Liver (tissue), 9 donors: ENCODE measurements around the gene MEGF11. TPM values are rescaled to one million over a fixed set of nuclear protein-coding genes. Genes with fewer than 3 reads are reported as not detected.

Experiments used
- DNase-seq: peaks from one replicate; pipeline ENCODE4 v3.0.0-alpha.2; 2017; ENCODE audit warnings: low spot score
- H3K27ac ChIP-seq, 2 donors: one replicate each; pipeline ENCODE4 v1.7.0; 2013; ENCODE audit warnings: inconsistent platforms in 2 of 2, low read length in 2 of 2, control low read depth in 1 of 2, low read depth in 1 of 2, mild to moderate bottlenecking in 1 of 2
- H3K27me3 ChIP-seq, 4 donors: one replicate each; pipeline versions ENCODE4 v1.6.1 to v1.7.0; 2013; ENCODE audit warnings: low read length in 3 of 4, inconsistent platforms in 1 of 4, mild to moderate bottlenecking in 1 of 4, moderate library complexity in 1 of 4; ENCODE audit not compliant: control insufficient read depth in 4 of 4, insufficient read depth in 4 of 4
- H3K36me3 ChIP-seq, 4 donors: one replicate each; pipeline versions ENCODE4 v1.6.1 to v1.7.0; 2013; ENCODE audit warnings: low read length in 3 of 4, mild to moderate bottlenecking in 3 of 4, low read depth in 1 of 4, moderate library complexity in 1 of 4; ENCODE audit not compliant: control insufficient read depth in 4 of 4, insufficient read depth in 3 of 4
- H3K4me1 ChIP-seq, 4 donors: one replicate each; pipeline versions ENCODE4 v1.6.1 to v1.7.0; 2013; ENCODE audit warnings: low read length in 3 of 4, mild to moderate bottlenecking in 3 of 4, moderate library complexity in 1 of 4; ENCODE audit not compliant: control insufficient read depth in 4 of 4, insufficient read depth in 4 of 4
- H3K4me3 ChIP-seq, 3 donors: one replicate each; pipeline versions ENCODE4 v1.6.1 to v1.7.0; 2013; ENCODE audit warnings: low read length in 3 of 3, control low read depth in 1 of 3, low read depth in 1 of 3, mild to moderate bottlenecking in 1 of 3
- H3K9ac ChIP-seq, 2 donors: one replicate each; pipeline ENCODE4 v1.7.0; 2013; ENCODE audit warnings: low read length in 2 of 2, mild to moderate bottlenecking in 2 of 2, moderate library complexity in 2 of 2, control low read depth in 1 of 2, low read depth in 1 of 2
- H3K9me3 ChIP-seq, 4 donors: one replicate each; pipeline versions ENCODE4 v1.6.1 to v1.7.0; 2013; ENCODE audit warnings: low read length in 3 of 4; ENCODE audit not compliant: control insufficient read depth in 4 of 4
- EGR1 ChIP-seq, 2 donors: IDR thresholded peaks; 2 replicates each; pipeline ENCODE4 v1.6.1; 2016 to 2018; ENCODE audit warnings: antibody characterized with exemption in 2 of 2, low read depth in 2 of 2
- FOXA1 ChIP-seq: IDR thresholded peaks from 2 replicates; pipeline ENCODE4 v1.6.1; 2016; ENCODE audit warnings: antibody characterized with exemption
- FOXA2 ChIP-seq: IDR thresholded peaks from 2 replicates; pipeline ENCODE4 v1.6.1; 2016; ENCODE audit warnings: antibody characterized with exemption
- GABPA ChIP-seq, 2 donors: IDR thresholded peaks in 1 of 2; conservative IDR thresholded peaks in 1 of 2; 2 replicates each; pipeline ENCODE4 v1.6.1; 2016; ENCODE audit warnings: antibody characterized with exemption in 2 of 2, mild to moderate bottlenecking in 1 of 2, moderate library complexity in 1 of 2
- HNF4A ChIP-seq, 2 donors: conservative IDR thresholded peaks; 2 replicates each; pipeline ENCODE4 v1.6.1; 2016; ENCODE audit warnings: antibody characterized with exemption in 2 of 2, mild to moderate bottlenecking in 2 of 2
- HNF4G ChIP-seq: IDR thresholded peaks from 2 replicates; pipeline ENCODE4 v1.6.1; 2016; ENCODE audit warnings: antibody characterized with exemption
- JUND ChIP-seq, 2 donors: IDR thresholded peaks; 2 replicates each; pipeline ENCODE4 v1.6.1; 2016; ENCODE audit warnings: antibody characterized with exemption in 2 of 2
- RAD21 ChIP-seq, 2 donors: IDR thresholded peaks; 2 replicates each; pipeline ENCODE4 v1.6.1; 2016; ENCODE audit warnings: antibody characterized with exemption in 2 of 2, mild to moderate bottlenecking in 2 of 2
- TAF1 ChIP-seq: conservative IDR thresholded peaks from 2 replicates; pipeline ENCODE4 v1.6.1; 2016; ENCODE audit warnings: antibody characterized with exemption, mild to moderate bottlenecking
- YY1 ChIP-seq: IDR thresholded peaks from 2 replicates; pipeline ENCODE4 v1.6.1; 2016; ENCODE audit warnings: antibody characterized with exemption, mild to moderate bottlenecking
- WGBS: extraction: QIAGEN DNeasy Blood & Tissue Kit; methylation state at CpG from one replicate; pipeline ENCODE4 v1.1.7; 2013; 5-methylcytosine and 5-hydroxymethylcytosine counted together
- polyA plus RNA-seq, 2 donors: library from polyadenylated mRNA; stranded (reverse) in 1 of 2; unstranded in 1 of 2; fragments of 200-250 nt in 1 of 2; fragments of >200 nt in 1 of 2; fragmentation: Nextera tagmentation in 1 of 2; extraction: Ambion mirVana in 1 of 2; gene quantifications; one replicate each; pipeline versions ENCODE4 v1.2.1 to v1.2.3, GENCODE V29; 2013 to 2015
- total RNA-seq, 2 donors: library from RNA; depleted of rRNA; stranded (reverse); fragments of >200 nt; gene quantifications; one replicate each; pipeline ENCODE4 v1.2.3, GENCODE V29; 2014
- TF ChIP-seq, protein P1 (sequence below): IDR thresholded peaks from 2 replicates; pipeline ENCODE4 v1.6.1; 2016; ENCODE audit warnings: antibody characterized with exemption, mild to moderate bottlenecking
- TF ChIP-seq, protein P2 (sequence below): fragments of 150-350 bp; IDR thresholded peaks from 2 replicates; pipeline ENCODE4 v1.5.1; 2017; ENCODE audit warnings: improper control_type of control experiment, low read depth, low read length; ENCODE audit not compliant: missing input control
- TF ChIP-seq, protein P3 (sequence below): IDR thresholded peaks from 2 replicates; pipeline ENCODE4 v1.6.1; 2016; ENCODE audit warnings: antibody characterized with exemption
- TF ChIP-seq, protein P4 (sequence below): IDR thresholded peaks from 2 replicates; pipeline ENCODE4 v1.6.1; 2016; ENCODE audit warnings: antibody characterized with exemption
- donor health status: healthy.
- donor health status: healthy.
- donor health status: healthy.
- donor health status: healthy.
- donor health status: healthy.

The MEGF11 gene
- total and polyA plus RNA-seq, 4 donors: under 0.01 to 0.51 (median 0.03) TPM; not detected in 1

DNA sequence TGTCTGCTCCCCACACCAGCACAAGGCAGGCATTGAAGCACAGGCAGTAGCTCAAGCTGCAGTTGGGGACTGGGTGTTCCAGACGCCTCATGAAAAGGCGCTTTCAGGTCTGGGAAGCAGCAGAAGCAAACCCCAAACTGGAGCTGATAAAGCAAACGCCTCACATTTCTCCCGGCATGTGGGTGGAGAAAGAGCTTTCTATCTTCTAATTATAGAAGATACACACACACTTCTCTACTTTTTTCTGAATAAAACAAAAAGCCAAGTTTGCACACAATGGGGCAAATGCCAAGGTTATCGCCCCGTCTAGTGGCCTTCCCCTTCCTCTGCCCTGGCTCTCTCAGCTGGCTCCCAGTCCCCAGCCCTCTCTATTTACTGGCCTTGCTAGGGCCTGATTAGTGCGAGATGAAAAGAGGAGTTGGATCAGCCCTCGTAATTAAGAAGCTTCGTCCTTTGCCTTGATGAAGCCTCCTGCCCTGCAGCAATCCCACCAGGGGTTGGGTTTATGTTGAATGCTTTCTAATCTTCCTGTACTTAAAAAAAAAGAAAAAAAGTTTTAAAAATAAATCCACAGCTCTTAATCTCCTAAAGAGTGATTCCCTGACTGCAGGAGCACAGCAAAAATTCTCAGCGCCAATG is 120.2 kb downstream of the MEGF11 start:
- Histone ChIP-seq H3K9ac (no peak overlapping the region), H3K36me3 (no peaks in the 10 kb centered on the region), H3K9me3 (no peaks in the 10 kb centered on the region), H3K4me3 (no peak overlapping the region), H3K27me3 (no peaks in the 10 kb centered on the region), H3K4me1 (no peaks in the 10 kb centered on the region), H3K27ac (no peak overlapping the region)
- WGBS: 72% methylated on average over 10 of the region's 10 CpGs
- no peak for DNase-seq
- TF ChIP-seq HNF4A (conservative IDR thresholded peaks at IDR 0.05) (no peak), GABPA (IDR thresholded peaks at IDR 0.05 in 1 of 2, conservative IDR thresholded peaks at IDR 0.05 in 1 of 2) (no peak)

DNA sequence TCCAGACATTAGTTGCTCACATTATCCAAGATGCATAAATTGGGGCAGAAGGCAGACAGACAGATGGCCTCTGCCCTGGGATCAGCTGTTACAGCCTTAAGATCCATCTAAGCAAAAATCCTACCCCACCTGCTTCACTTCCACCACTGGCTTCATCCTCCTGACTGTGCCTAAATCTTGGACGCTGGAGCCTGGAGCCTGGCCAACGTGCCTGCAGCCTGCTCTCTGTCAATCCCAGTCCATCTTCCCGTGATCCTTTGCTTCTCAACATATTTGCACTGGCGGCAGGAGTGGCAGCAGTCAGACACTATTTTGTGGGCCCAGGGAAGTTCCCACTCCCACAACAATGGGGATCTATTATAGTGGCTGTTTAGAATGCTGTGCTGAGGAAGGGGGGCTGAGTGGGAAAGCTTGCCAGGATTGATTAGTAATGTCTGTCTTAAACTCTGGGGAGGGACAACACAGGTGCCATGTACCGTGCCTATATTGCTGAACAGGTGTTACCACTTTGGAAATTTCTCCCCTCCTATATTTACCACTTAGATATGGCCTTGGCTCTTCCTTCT is 121.2 kb downstream of the MEGF11 start:
- H3K36me3 ChIP-seq: no peaks in the 10 kb centered on the region
- H3K4me1 ChIP-seq: no peaks in the 10 kb centered on the region
- 49% methylated on average over 5 of the region's 5 CpGs for WGBS
- no peak overlapping the region for H3K9ac ChIP-seq
- no peaks in the 10 kb centered on the region for H3K9me3 ChIP-seq
- no peak overlapping the region for H3K27ac ChIP-seq
- no peak overlapping the region for H3K4me3 ChIP-seq
- H3K27me3 ChIP-seq: no peaks in the 10 kb centered on the region
- DNase-seq: no peak
- TF ChIP-seq TAF1 (no peak), HNF4A (conservative IDR thresholded peaks at IDR 0.05) (no peak)

DNA sequence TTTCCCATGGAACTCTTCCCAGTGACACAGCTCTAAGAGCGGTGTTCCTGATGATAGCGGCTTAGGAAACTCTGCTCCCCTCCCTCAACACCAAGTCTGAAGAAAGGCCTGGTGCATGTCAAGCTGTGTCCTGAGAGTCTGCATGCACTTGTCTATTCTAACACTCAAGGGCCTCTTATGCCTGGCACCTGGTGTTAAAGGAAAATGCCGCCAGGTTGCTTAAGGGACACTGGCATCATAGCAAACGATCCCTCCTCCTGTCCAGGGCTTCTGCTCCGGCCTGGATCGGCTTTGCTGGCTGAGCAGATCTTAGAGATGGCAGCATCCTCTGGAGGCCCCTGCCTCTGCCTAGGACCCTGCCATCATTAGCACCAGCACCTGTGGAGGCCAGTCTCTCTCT is 121.7 kb downstream of the MEGF11 start:
- H3K4me1 ChIP-seq: no peaks in the 10 kb centered on the region
- H3K4me3 ChIP-seq: no peak overlapping the region
- H3K27ac ChIP-seq: no peak overlapping the region
- H3K36me3 ChIP-seq: no peaks in the 10 kb centered on the region
- TF ChIP-seq FOXA1: no peak
- no peak for TF ChIP-seq RAD21 (IDR thresholded peaks at IDR 0.05)
- no peak for TF ChIP-seq TAF1
- TF ChIP-seq, protein P1, sequence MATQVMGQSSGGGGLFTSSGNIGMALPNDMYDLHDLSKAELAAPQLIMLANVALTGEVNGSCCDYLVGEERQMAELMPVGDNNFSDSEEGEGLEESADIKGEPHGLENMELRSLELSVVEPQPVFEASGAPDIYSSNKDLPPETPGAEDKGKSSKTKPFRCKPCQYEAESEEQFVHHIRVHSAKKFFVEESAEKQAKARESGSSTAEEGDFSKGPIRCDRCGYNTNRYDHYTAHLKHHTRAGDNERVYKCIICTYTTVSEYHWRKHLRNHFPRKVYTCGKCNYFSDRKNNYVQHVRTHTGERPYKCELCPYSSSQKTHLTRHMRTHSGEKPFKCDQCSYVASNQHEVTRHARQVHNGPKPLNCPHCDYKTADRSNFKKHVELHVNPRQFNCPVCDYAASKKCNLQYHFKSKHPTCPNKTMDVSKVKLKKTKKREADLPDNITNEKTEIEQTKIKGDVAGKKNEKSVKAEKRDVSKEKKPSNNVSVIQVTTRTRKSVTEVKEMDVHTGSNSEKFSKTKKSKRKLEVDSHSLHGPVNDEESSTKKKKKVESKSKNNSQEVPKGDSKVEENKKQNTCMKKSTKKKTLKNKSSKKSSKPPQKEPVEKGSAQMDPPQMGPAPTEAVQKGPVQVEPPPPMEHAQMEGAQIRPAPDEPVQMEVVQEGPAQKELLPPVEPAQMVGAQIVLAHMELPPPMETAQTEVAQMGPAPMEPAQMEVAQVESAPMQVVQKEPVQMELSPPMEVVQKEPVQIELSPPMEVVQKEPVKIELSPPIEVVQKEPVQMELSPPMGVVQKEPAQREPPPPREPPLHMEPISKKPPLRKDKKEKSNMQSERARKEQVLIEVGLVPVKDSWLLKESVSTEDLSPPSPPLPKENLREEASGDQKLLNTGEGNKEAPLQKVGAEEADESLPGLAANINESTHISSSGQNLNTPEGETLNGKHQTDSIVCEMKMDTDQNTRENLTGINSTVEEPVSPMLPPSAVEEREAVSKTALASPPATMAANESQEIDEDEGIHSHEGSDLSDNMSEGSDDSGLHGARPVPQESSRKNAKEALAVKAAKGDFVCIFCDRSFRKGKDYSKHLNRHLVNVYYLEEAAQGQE: no peak
- TF ChIP-seq, protein P2, sequence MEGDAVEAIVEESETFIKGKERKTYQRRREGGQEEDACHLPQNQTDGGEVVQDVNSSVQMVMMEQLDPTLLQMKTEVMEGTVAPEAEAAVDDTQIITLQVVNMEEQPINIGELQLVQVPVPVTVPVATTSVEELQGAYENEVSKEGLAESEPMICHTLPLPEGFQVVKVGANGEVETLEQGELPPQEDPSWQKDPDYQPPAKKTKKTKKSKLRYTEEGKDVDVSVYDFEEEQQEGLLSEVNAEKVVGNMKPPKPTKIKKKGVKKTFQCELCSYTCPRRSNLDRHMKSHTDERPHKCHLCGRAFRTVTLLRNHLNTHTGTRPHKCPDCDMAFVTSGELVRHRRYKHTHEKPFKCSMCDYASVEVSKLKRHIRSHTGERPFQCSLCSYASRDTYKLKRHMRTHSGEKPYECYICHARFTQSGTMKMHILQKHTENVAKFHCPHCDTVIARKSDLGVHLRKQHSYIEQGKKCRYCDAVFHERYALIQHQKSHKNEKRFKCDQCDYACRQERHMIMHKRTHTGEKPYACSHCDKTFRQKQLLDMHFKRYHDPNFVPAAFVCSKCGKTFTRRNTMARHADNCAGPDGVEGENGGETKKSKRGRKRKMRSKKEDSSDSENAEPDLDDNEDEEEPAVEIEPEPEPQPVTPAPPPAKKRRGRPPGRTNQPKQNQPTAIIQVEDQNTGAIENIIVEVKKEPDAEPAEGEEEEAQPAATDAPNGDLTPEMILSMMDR: no peak
- no peak for TF ChIP-seq YY1
- no peak for TF ChIP-seq JUND (IDR thresholded peaks at IDR 0.05)
- no peak for TF ChIP-seq FOXA2
- TF ChIP-seq, protein P3, sequence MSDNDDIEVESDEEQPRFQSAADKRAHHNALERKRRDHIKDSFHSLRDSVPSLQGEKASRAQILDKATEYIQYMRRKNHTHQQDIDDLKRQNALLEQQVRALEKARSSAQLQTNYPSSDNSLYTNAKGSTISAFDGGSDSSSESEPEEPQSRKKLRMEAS: no peak
- TF ChIP-seq HNF4G: no peak
- TF ChIP-seq, protein P4, sequence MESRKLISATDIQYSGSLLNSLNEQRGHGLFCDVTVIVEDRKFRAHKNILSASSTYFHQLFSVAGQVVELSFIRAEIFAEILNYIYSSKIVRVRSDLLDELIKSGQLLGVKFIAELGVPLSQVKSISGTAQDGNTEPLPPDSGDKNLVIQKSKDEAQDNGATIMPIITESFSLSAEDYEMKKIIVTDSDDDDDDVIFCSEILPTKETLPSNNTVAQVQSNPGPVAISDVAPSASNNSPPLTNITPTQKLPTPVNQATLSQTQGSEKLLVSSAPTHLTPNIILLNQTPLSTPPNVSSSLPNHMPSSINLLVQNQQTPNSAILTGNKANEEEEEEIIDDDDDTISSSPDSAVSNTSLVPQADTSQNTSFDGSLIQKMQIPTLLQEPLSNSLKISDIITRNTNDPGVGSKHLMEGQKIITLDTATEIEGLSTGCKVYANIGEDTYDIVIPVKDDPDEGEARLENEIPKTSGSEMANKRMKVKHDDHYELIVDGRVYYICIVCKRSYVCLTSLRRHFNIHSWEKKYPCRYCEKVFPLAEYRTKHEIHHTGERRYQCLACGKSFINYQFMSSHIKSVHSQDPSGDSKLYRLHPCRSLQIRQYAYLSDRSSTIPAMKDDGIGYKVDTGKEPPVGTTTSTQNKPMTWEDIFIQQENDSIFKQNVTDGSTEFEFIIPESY: no peak
- TF ChIP-seq HNF4A (conservative IDR thresholded peaks at IDR 0.05): no peak
- TF ChIP-seq GABPA (IDR thresholded peaks at IDR 0.05 in 1 of 2, conservative IDR thresholded peaks at IDR 0.05 in 1 of 2): no peak
- no peak for TF ChIP-seq EGR1 (IDR thresholded peaks at IDR 0.05; ENCODE audit: low read depth in 2 of 2)
- no peak for DNase-seq
- WGBS: 90% methylated on average over 6 of the region's 6 CpGs
- no peaks in the 10 kb centered on the region for H3K9me3 ChIP-seq
- no peak overlapping the region for H3K9ac ChIP-seq
- H3K27me3 ChIP-seq: no peaks in the 10 kb centered on the region
